Sigmoid colon (tissue), 4 donors: Measurements from ENCODE around the gene GABRB2.

Source experiments
- CTCF ChIP-seq, 4 experiments: fragments of 450-650 bp in 3 of 4; fragments of 200-600 bp in 1 of 4; IDR thresholded peaks; one replicate each; pipeline ENCODE4 v1.5.1; 2016 to 2019; ENCODE audit warnings: antibody characterized with exemption in 4 of 4, mild to moderate bottlenecking in 3 of 4, moderate library complexity in 2 of 4
- POLR2A ChIP-seq, 2 donors: fragments of 450-650 bp; IDR thresholded peaks; one replicate each; pipeline ENCODE4 v1.6.1; 2016; ENCODE audit warnings: antibody characterized with exemption in 2 of 2, mild to moderate bottlenecking in 2 of 2, moderate library complexity in 2 of 2
- POLR2AphosphoS5 ChIP-seq, 4 donors: sonication (generic); formaldehyde crosslinking; IDR thresholded peaks; one replicate each; pipeline ENCODE4 v1.6.1; 2017; ENCODE audit warnings: antibody characterized with exemption in 4 of 4

- TF ChIP-seq CTCF (IDR thresholded peaks at IDR 0.05) (no peak), POLR2A (IDR thresholded peaks at IDR 0.05) (no peak), POLR2AphosphoS5 (IDR thresholded peaks at IDR 0.05) (no peak)
Observed at GRCh38 chr5:161311965-161312364, 234.6 kb downstream of the GABRB2 start.
